HS-5 (cell line): ENCODE data around the gene ATL2.
"Not testable (repeated sequence)": the region's sequence is repeated elsewhere in the genome, so short reads cannot be mapped to it uniquely, and the experiment has no call there.

ENCODE experiments used
- DNase-seq: peaks from one replicate; pipeline ENCODE4 v3.0.0-alpha.2; 2012; ENCODE audit warnings: low read depth

ATL2 gene

DNA sequence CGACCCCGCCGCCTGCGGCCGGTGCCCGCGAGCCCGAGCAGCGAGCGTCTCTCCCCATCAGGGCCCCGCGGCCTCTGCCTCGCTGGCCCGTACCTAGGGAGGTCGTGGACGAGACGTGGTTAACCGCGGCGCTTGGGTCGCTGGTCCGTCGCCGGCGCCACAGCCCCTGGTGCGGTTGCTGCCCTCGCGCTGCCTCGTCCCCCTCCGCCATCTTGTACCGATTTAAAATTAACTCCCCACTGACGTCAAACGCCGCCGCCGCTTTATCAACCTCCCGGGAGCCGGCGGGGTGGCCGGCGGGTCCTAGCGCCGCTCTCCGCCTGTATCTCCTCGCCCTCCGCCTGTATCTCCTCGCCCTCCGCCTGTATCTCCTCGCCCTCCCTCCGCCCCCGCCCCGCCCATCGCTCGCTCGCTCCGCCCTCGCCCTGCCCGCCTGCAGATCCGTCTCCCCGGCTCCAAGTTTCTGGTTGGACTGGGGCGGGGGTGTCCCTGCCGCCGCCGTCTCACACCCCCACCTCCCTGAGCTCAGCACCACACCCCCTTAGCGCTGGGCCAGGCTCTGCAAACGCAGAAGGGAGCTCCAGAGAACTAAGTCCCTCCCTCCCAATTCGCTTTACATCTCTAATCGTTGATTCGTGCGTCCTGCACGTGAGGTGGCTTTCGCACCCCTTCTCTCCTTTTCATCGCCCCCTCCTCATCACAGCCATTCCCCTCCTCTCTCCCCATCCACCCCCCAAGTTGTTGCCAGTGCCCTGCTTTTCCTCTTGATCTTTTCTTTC is at the start of gene ATL2:
ATL2 (minus strand) TSS at position 224 of the 779 bp plus-strand sequence; CDS start at position 211, 13 bp downstream.
- peak; percentile 73 for DNase-seq

DNA sequence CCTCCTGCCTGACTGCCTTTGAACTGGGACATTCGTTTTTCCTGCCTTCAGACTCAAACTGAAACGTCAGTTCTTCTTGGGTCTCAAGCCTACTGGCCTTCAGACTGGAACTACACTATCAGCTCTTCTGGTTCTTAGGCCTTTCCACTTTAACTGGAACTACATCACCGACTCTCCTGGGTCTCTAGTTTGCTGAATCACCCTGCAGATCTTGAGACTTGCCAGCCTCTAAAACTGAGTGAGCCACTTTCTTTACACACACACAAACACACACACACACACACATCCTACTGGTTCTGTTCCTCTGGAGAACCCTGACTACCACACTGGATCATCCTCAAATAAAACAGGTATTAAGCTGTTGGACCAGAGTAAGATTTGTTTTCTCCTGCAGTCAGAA is 46.7 kb upstream of the ATL2 start:
- DNase-seq = no peak

DNA sequence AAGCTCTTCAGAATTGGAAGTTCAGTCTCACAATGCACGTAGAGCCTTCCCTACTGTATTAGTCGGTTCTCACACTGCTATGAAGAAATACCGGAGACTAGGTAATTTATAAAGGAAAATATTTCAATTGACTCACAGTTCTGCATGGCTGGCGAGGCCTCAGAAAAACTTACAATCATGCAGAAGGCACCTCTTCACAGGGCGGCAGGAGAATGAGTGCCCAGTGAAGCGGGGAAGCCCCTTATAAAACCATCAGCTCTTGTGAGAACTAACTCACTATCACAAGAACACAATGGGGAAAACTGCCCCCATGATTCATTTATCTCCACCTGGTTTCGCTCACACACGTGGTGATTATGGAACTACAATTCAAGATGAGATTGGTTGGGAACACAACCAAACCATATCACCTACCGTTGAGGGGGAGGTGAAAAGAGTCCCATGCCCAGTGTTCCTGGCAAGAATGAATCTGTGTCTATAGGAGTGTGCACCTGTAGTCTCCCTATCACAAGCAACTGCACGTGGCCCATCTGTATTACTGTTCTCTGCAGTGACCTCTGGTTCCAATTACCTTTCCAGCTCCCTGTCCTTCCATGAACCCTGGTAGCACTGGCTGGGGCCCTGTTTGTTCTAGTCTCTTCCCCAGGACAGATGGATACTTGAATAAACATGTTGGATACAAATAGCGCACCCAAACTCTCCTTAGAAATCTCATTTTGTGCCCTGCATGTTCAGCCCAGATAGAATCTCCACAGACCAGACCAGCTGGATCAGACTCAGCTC is 44.4 kb upstream of the ATL2 start:
- DNase-seq = no peak

DNA sequence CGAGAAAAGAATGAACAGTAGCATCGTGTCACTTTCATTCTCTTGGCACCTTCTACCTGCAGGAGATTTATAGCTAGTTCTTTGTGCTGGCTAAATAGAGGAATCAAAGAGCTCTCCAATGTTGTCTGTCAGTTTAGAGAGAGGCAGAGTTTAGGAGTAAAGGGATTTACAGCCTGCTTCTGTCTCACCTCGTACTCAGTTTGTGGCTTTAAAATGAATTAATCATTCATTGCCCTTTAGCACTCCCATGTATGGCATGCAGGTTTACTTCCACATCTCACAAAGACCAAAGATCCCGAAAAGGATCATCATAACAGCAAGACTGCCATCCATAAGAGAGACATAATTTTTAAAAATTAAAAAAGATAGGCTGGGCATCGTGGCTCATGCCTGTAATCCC is 42.4 kb upstream of the ATL2 start:
- DNase-seq = no peak

DNA sequence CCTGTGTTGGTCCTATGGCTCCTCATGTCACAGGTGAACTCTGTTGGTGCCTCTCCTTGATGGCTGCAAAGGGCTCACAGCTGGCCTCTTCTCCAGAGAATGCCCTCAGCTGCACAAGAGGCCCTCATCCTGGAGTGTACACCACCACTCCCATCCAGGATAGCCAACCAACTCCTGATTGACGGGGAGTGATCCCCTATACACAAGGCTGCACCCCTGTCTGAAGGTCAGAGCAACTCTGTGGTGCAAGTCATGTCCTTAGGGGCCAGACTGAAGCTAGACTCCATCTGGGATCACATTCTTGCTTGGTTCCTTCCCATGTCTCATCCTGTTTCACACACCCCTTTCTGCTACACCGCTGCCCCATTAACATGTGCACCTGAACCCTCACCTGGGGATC is 41.7 kb upstream of the ATL2 start:
- no peak for DNase-seq

DNA sequence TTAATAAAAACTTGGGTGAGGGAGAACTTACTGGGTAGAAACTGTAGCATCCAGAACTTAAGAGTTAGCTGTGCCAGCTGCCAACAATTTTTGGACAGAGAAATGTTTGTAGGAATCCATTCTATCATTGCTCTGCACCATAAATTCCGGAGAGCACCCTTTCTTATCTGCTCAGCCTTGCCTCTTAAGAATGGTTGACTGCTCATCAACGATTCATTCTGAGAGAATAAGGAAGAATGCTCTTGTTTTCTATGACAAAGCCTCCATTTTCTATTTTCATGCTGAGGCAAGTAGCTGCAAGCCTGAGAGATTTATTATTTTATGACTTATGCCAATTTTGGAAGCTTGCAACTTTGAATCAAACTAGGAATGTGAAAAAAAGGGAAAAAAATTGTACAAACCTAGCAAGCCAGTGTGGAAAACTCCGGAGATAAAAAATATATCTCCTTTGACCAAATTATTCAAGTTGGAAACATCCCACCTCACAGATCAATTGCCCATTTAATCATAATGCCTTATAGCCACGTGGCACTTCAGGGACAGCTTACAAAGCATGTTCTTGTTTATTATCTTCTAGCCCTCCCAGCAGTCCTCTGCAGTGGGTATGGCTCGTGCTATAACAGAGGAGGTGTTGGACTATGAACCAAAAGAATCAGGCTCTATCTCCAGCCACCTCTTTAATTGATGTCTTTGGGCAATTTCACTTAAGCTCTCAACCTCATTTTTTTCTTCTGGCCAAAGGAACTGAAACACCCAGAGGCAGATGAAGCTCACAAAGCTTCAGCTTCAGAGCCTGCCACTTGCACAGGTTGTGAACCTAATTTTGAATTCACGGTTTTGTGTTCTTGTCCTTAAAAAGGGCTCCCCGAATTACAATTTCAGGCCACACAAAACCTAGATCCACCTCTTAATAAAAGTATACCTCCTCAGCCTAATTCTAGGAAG is 40.9 kb upstream of the ATL2 start:
- no peak for DNase-seq

DNA sequence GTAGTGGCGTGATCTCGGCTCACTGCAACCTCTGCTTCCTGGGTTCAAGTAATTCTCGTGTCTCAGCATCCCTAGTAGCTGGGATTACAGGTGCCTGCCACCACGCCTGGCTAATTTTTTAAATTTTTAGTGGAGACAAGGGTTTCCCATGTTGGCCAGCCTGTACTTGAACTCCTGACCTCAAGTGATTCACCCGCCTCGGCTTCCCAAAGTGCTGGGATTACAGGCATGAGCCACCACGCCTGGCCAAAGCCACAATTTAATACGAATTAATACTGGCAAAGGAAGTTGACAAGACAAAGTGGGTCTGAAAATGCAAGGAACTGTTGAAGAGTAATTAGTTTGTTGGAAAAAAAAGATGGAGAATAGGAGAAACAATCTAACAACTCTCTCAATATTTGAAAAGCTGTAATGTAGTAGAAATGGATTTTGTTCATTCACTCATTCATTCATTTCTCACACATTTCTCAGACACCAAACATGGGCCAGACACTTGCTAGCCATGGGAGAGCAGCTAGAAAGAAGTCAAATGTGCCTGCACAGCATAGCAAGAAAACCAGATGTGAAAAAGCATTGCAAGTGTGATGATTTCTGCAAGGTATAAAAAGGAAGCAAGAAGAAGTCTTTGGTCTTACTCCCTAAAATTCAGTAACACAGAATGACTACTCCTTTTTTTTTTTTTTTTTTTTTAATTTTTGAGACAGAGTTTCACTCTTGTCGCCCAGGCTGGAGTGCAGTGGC is 39.4 kb upstream of the ATL2 start:
- no peak for DNase-seq

DNA sequence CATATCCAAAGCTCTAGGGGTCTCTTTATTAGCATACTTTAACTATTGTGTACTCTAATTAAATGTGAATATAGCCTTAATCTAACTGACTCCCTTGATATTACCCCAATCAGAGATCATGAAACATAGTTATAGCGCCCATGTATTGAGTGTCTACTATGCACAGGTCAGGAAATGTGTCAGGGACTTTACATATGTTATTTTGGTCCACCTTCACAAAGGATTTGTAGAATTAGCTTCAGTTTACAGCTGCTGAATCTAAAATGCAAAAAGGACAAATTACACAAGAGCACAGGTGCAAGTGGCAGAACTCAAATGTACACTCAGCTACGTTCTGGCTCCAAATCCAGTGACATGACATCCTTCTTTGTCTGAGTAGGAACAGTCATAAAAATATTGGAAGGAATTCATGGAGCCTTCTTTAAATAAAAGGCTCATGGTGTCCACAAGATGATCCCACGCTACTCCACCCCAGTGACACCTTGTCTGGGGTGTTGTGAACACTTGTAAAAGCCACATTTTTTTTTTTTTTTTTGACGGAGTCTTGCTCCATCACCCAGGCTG is 38.7 kb upstream of the ATL2 start:
- no peak for DNase-seq

DNA sequence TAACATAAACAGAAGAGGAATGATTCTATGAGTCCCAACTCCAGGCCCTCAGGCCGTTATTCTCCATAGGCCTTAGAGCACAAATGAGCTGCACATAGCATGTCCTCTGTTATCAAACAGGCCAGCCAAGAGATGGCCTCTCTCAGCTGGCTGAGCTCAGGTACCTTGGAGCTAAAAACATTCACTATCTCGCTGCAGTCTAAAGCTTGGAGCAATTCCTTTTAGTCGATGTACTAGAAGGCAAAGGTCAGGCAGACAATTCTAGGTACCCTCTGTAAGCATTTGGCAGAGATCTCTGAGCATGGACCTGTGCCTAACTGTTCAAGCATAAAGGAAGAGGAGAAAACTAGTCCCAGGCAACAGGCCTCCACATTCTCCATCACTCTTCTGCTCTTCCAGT is 38.0 kb upstream of the ATL2 start:
- DNase-seq = no peak

DNA sequence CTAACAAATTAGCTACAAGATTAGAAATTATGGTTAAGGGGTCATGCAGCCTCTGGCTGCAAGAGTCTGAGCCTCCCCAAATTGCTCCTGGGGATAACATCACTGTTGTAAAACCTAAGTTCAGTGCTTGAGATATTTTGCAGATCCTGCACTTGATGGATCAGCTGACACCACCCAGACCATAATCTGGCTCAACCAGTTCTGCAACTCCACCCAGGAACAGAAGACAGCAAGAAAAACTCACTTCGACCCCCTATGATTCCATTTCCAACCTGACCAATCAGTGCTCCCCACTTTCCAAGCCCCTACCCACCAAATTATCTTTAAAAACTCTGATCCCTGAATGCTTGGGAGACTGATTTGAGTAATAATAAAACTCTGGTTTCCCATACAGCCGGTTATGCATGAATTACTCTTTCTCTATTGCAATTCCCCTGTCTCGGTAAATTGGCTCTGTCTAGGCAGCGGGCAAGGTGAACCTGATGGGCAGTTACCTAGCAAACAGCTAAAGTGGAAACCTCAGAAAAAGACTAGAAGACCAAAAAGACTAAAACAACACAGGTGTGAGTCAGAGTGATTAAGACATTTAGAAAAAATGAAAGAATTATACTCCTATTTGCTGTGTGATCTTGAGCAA is 35.3 kb upstream of the ATL2 start:
- not testable (repeated sequence) for DNase-seq

DNA sequence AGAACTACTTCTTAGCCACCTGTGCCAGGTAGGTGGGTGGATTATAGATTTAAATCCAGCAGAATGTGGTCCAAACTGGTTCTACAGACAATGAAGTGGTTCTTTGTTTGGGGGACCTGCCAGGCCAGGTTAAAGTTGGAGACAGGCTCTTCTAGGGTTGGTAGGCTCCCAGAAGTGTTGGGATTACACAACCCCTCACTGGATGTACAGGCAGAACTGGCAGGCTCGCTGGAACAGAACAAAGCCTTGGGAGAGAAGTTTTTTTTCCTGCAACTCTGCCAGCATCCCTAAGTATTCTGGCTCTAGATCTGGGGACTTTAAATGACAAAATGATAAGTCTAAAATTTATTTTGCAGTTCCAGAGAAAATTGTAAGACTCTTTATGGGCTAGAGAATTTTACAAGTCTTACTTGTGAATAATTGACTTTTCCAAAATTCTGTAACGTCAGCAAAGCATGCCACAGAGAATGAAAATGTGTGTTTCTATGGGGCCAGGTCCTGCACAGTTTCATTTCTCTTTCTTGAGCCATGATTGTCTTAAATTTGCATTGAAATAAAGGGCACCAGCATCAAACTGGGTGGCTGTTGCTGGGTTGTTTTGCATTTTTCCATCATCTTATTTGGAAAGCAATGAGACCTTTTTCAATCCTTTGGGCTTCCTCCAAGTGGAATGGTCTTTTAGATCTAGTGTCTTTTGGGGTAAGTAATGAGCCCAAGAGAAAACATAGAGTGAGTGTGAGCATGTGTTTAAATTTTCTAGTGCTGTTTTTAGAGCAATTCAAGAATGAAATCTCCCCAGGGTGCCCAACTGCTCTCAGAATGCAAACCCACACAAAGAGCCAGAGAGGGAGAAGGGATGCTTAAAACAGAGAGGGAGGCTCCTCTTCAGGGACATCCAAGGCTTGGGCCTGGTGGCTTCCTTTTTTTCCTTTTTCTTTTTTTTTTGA is 32.4 kb upstream of the ATL2 start:
- no peak for DNase-seq

DNA sequence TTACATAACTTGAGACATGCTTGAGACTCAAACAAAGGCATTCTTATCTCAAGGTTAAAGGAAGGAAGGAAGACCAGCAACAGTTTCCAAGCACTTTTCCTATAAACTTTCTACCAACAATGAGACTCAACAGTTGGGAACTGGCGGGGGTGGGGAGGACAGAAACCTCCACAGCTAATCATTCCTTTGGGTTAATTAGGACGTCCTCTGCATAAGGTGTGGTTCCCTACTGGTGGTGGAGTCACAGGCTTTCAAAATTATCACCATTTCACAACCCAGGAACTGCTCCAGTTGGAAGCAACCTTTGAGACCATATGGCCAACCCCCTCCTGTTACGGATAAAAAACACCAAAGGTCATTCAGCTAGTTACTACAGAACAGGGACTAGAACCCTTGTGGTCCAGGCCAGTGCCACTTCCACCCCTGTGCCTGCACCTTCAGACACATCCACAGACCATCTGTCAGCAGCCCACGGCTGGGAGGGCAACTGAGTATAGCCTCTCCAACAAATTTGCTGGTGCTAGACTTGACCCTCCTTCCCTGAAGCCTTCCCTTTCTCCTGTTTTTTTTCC is 30.1 kb upstream of the ATL2 start:
- DNase-seq = no peak

DNA sequence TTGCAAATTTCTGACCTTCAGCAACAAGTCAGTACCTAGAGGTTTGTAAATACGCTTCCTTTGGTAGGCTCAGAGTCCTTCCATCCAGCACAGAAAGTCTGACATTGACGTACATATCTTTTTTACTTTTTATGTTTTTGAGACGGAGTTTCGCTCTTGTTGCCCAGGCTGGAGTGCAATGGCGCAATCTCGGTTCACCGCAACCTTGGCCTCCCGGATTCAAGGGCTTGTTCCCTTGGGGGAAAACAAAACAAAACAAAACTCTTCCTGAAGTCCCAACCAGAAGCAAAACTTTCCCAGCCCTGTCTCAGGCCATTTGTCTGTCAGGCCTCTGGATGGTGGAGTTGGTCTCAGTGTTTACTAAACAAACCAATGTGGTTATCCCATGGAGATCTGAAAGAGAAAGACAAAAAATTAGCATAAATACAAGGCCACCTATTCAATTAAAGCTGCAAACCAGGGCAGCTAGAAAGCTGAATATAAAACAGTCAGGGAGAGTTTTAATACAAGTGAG is 29.6 kb upstream of the ATL2 start:
- DNase-seq = no peak

DNA sequence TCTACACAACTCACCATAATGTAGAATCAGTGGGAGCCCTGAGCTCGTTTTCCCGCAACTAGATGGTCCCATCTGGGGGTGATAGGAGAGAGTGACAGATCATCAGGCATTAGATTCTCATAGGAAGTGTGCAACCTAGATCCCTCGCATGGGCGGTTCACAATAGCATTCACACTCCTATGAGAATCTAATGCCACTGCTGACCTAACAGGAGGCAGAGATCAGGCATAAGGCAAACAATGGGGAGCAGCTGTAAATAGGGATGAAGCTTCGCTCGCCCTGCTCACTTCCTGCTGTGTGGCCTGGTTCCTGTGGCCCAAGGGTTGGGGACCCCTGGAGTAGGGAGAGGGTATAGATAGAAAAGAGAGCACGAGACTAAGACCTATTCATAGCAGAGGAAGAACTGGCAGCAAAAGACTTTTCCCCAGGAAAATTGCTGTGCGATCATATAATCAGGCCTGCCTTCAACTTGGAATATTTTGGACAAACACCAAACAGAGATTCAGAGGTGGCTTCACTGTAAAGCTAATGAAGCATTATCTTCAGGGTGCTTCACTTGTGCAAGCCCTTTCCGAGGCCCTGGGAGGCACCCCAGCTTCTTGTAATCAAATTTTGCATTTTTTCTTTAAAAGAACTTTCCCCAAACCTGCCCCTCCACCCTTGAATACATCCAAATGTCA is 29.0 kb upstream of the ATL2 start:
- DNase-seq = no peak

DNA sequence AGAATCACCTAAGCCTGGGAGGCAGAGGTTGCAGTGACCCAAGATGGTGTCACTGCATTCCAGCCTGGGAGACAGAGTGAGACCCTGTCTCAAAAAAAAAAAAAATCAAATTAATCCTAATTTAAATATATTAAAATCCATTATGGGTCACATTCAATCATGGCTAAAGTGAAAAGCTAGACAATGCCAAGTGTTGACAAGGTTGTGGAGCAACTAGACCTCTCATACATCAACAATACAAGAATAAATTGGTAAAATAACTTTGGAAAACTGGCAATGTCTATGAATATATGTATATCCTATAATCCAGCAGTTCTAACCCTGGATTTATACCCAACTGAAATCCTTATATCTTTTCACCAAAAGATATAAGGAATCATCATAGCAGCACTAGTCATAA is 23.4 kb upstream of the ATL2 start:
- no peak for DNase-seq

DNA sequence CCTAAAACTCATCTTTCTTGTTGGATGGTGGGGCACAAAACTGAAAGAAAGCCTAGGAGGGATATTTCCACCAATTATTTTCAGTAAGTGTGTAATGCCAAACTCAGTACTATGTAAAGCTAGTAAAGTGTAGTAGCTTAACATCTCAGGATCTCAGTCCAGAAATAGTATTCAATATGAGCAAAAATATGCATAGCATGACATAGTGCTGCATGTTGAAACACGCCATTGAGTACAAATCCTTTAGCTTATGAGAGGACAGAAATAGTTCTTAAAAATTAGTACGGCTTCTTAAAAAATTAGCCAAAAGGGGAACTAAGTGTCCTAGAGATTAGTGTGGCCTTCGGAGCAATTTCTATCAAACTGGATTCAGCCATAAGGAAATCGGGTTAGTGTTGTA is 21.7 kb upstream of the ATL2 start:
- DNase-seq = no peak

DNA sequence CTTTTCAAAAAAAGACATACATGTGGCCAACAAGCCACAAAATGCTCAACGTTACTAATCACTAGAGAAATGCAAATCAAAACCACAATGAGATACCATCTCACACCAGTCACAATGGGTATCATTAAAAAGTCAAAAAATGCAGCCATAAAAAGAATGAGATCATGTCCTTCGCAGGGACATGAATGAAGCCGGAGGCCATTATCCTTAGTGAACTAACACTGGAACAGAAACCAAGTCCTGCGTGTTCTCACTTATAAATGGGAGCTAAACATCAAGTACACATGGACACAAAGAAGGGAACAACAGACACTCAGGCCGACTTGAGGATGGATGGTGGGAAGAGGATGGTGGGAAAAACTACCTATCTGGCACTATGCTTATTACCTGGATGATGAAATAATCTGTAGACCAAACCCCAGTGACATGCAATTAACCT is 17.8 kb upstream of the ATL2 start:
- DNase-seq = peak; percentile 45

DNA sequence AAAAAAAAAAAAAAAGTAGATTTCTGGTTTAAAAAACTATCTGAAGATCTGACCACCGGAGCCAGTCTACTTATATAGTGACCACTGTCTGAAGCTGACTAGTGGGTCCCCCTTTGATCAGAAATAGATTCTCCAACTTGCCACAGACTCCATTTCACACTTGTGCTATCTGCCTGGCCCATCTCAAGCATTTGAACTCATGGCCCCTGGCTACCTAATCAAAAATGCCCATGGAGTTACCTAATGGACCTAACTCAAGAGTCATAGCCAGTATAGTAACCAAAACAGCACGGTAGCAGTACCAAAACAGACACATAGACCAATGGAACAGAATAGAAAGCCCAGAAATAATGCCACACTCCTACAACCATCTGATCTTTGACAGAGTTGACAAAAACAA is 17.0 kb upstream of the ATL2 start:
- DNase-seq = no peak
